Activated naive CD4-positive, alpha-beta T cell treated with anti-CD3 and anti-CD28 coated beads, Interleukin-2, amount 50 U/mL, for 72 hours (primary cell): ENCODE data around the gene PCA3. TPM values are rescaled to one million over a fixed set of nuclear protein-coding genes. Genes with fewer than 3 reads are reported as not detected.

Experiments
- total RNA-seq, 2 donors: library from RNA; stranded (reverse); gene quantifications; one replicate each; pipeline ENCODE4 v1.2.3, GENCODE V29; 2022

PCA3 gene
- total RNA-seq, 2 donors from 2014 or later, result not detected

Other genes starting within 250 kb of the PCA3 start
- gene PRUNE2, start 141.7 kb downstream of the PCA3 start, total RNA-seq, result under 1 TPM; 0.18 to 0.86 TPM